IMR-90 (cell line): ENCODE data around the gene POLR1C. TPM values are rescaled to one million over a fixed set of nuclear protein-coding genes. Genes with fewer than 3 reads are reported as not detected.

Experiments used
- ATAC-seq: fragments of 200-7000 bp; cut with Tn5 transposase; 2 replicates; pipeline ENCODE4 v1.9.1; 2020; ENCODE audit warnings: low read depth, mild to moderate bottlenecking, moderate library complexity
- BruUV-seq: library from RNA; stranded (reverse); fragments of 400-500 nt; replicated peaks from 2 replicates; lab custom pipeline; 2021; lab: Mats Ljungman, UMichigan
- CTCF ChIA-PET: fragments of 300-600 bp; formaldehyde crosslinking; extraction: SDS; loops from one replicate; lab custom pipeline; 2021; ENCODE audit warnings: antibody characterized with exemption; lab: Yijun Ruan, JAX
- POLR2A ChIA-PET: fragments of 300-600 bp; sonication (Branson Sonifier 250); formaldehyde crosslinking; loops from one replicate; lab custom pipeline; 2022; ENCODE audit warnings: antibody characterized with exemption; ENCODE audit not compliant: unreplicated experiment; lab: Charles Lee
- DNase-seq: peaks from one replicate; pipeline ENCODE4 v3.0.0; 2013
- H2AFZ ChIP-seq: replicated peaks from 2 replicates; pipeline ENCODE3; 2013; ENCODE audit warnings: low read length, mild to moderate bottlenecking; ENCODE audit not compliant: poor library complexity
- H2AK5ac ChIP-seq: 2 replicates; pipeline ENCODE4 v1.6.1; 2013; ENCODE audit warnings: low read depth, low read length, inconsistent platforms
- H2AK9ac ChIP-seq: replicated peaks from 2 replicates; pipeline ENCODE3; 2013; ENCODE audit warnings: mild to moderate bottlenecking, low read depth, low read length, moderate library complexity; ENCODE audit not compliant: poor library complexity
- H2BK120ac ChIP-seq: 2 replicates; pipeline ENCODE4 v1.6.1; 2013; ENCODE audit warnings: low read depth, low read length, inconsistent platforms
- H2BK15ac ChIP-seq: 3 replicates; pipeline ENCODE4 v1.6.1; 2013; ENCODE audit warnings: low read depth, low read length, inconsistent platforms
- H2BK20ac ChIP-seq: 2 replicates; pipeline ENCODE4 v1.6.1; 2013; ENCODE audit warnings: low read depth, mild to moderate bottlenecking, inconsistent platforms, low read length, moderate library complexity
- H2BK5ac ChIP-seq: 2 replicates; pipeline ENCODE4 v1.6.1; 2013; ENCODE audit warnings: mild to moderate bottlenecking, low read depth, low read length, inconsistent platforms; ENCODE audit not compliant: poor library complexity, severe bottlenecking
- H3K14ac ChIP-seq: replicated peaks from 2 replicates; pipeline ENCODE4 v1.6.1; 2013; ENCODE audit warnings: low read depth, low read length, inconsistent platforms
- H3K18ac ChIP-seq: 2 replicates; pipeline ENCODE4 v1.6.1; 2013; ENCODE audit warnings: low read depth, low read length, control low read depth
- H3K23ac ChIP-seq: 2 replicates; pipeline ENCODE4 v1.6.1; 2013; ENCODE audit warnings: low read depth, low read length, inconsistent platforms
- H3K27ac ChIP-seq: 2 replicates; pipeline ENCODE4 v1.5.1; 2013; ENCODE audit warnings: mild to moderate bottlenecking, control low read depth, low read length; ENCODE audit not compliant: insufficient read depth
- H3K27me3 ChIP-seq: 2 replicates; pipeline ENCODE4 v1.6.1; 2013; ENCODE audit warnings: low read length; ENCODE audit not compliant: control insufficient read depth, insufficient read depth
- H3K36me3 ChIP-seq: 2 replicates; pipeline ENCODE4 v1.6.1; 2013; ENCODE audit warnings: low read length, mixed read lengths; ENCODE audit not compliant: control insufficient read depth, insufficient read depth
- H3K4ac ChIP-seq: 2 replicates; pipeline ENCODE4 v1.6.1; 2013; ENCODE audit warnings: low read depth, low read length, inconsistent platforms
- H3K4me1 ChIP-seq: 2 replicates; pipeline ENCODE4 v1.6.1; 2013; ENCODE audit warnings: low read length, mixed read lengths; ENCODE audit not compliant: control insufficient read depth, insufficient read depth
- H3K4me2 ChIP-seq: 2 replicates; pipeline ENCODE4 v1.6.1; 2013; ENCODE audit warnings: low read depth, mild to moderate bottlenecking, control low read depth, low read length, moderate library complexity
- H3K4me3 ChIP-seq: 2 replicates; pipeline ENCODE4 v1.5.1; 2013; ENCODE audit warnings: low read depth, mild to moderate bottlenecking, control low read depth, low read length, moderate library complexity; ENCODE audit not compliant: insufficient read depth
- H3K56ac ChIP-seq: 2 replicates; pipeline ENCODE4 v1.6.1; 2013; ENCODE audit warnings: low read length, inconsistent platforms; ENCODE audit not compliant: insufficient read depth; ENCODE audit errors: extremely low read depth
- H3K79me1 ChIP-seq, 2 experiments: 2 replicates each; pipeline ENCODE4 v1.6.1; 2013; ENCODE audit warnings: low read length in 2 of 2, inconsistent platforms in 1 of 2, low read depth in 1 of 2
- H3K9ac ChIP-seq: 2 replicates; pipeline ENCODE4 v1.6.1; 2013; ENCODE audit warnings: low read depth, low read length, control low read depth
- H3K9me1 ChIP-seq: 2 replicates; pipeline ENCODE4 v1.6.1; 2013; ENCODE audit warnings: low read length, inconsistent platforms; ENCODE audit not compliant: insufficient read depth
- H3K9me3 ChIP-seq: 2 replicates; pipeline ENCODE4 v1.6.1; 2013; ENCODE audit warnings: low read length; ENCODE audit not compliant: control insufficient read depth, insufficient read depth
- H4K20me1 ChIP-seq: 2 replicates; pipeline ENCODE4 v1.6.1; 2013; ENCODE audit warnings: low read length, inconsistent platforms; ENCODE audit not compliant: insufficient read depth
- H4K5ac ChIP-seq: 2 replicates; pipeline ENCODE4 v1.6.1; 2013; ENCODE audit warnings: mild to moderate bottlenecking, low read depth, low read length, control low read depth
- H4K8ac ChIP-seq, 2 experiments: 2 replicates each; pipeline ENCODE4 v1.6.1; 2013; ENCODE audit warnings: low read depth in 2 of 2, low read length in 2 of 2, control low read depth in 1 of 2, inconsistent platforms in 1 of 2
- H4K91ac ChIP-seq: 2 replicates; pipeline ENCODE4 v1.6.1; 2013; ENCODE audit warnings: low read depth, low read length, inconsistent platforms; ENCODE audit not compliant: insufficient read depth
- BHLHE40 ChIP-seq: fragments of 150-350 bp; IDR thresholded peaks from 2 replicates; pipeline ENCODE4 v1.6.1; 2016; ENCODE audit warnings: mild to moderate bottlenecking, low read depth, low read length
- MAZ ChIP-seq: IDR thresholded peaks from 2 replicates; pipeline ENCODE4 v1.6.1; 2012; ENCODE audit warnings: low read depth, mild to moderate bottlenecking, low read length, improper control_type of control experiment, moderate library complexity, borderline replicate concordance
- WGBS, 2 experiments: methylation state at CpG; one replicate each; pipeline versions ENCODE4 v1.1.5 to v1.1.7; 2013; ENCODE audit warnings: missing lambda C conversion rate in 2 of 2; ENCODE audit not compliant: insufficient read length in 1 of 2; ENCODE audit errors: extremely low coverage in 2 of 2; 5-methylcytosine and 5-hydroxymethylcytosine counted together
- dilution Hi-C: fragments of 300-500 bp; cut with HindIII; formaldehyde crosslinking; loops from one replicate; pipeline ENCODE4 v1.14.3; 2018; ENCODE audit warnings: low sequenced_read_pairs; ENCODE audit not compliant: unreplicated experiment
- in situ Hi-C: fragments of 300-500 bp; cut with MboI; formaldehyde crosslinking; loops from 3 replicates; pipeline ENCODE4 v1.14.3; 2019; ENCODE audit warnings: low sequenced_read_pairs, inconsistent platforms, mixed read lengths
- intact Hi-C: fragments of 100-400 bp; cut with micrococcal nuclease; formaldehyde crosslinking; loops from 2 replicates; pipeline ENCODE4 v1.10.0; 2022
- polyA plus RNA-seq, 3 experiments: library from polyadenylated mRNA; depleted of rRNA; stranded (reverse); fragments of >200 nt; gene quantifications; 2 replicates each; pipeline ENCODE4 v1.2.3, GENCODE V29; 2012; ENCODE audit warnings: low replicate concordance in 1 of 3
- total RNA-seq: library from RNA; depleted of rRNA; stranded (reverse); fragments of >200 nt; gene quantifications from 2 replicates; pipeline ENCODE4 v1.2.3, GENCODE V29; 2012

POLR1C gene
- total and polyA plus RNA-seq, 2 of the 4 experiments (the other 2 are of a cell fraction), result 46.1 to 72.6 TPM

- Histone ChIP-seq H3K4ac (no peak overlapping the region), H2BK120ac (no peak overlapping the region), H3K9ac (no peak overlapping the region), H3K27ac (no peak overlapping the region), H3K4me1 (peaks cover 4% of the 10 kb centered on the region), H4K5ac (no peak overlapping the region), H2AK5ac (no peak overlapping the region), H2AFZ (no peak overlapping the region), H3K4me3 (no peak overlapping the region), H3K56ac (no peak overlapping the region), H3K9me1 (peaks cover 3% of the 10 kb centered on the region; the same call in 1 of the 2 replicates), H3K79me1 (peaks cover 0 to 14% of the 10 kb centered on the region in 2 experiments; a peak in 1 of 4 replicates), H2BK5ac (no peak overlapping the region), H3K9me3 (no peaks in the 10 kb centered on the region), H4K20me1 (peaks cover 10% of the 10 kb centered on the region; the same call in 1 of the 2 replicates), H4K91ac (no peak overlapping the region), H3K18ac (no peak overlapping the region), H3K23ac (no peak overlapping the region), H4K8ac (no peak overlapping the region), H2AK9ac (peak overlapping the region; percentile 84), H2BK20ac (no peak overlapping the region), H3K14ac (no peak overlapping the region), H3K27me3 (no peaks in the 10 kb centered on the region), H3K36me3 (peaks cover 44% of the 10 kb centered on the region), H2BK15ac (no peak overlapping the region), H3K4me2 (no peak overlapping the region)
- WGBS, 2 experiments, result 53% methylated on average over 2 of the region's 8 CpGs; no CpG with 5 or more reads in 1 of the 2 experiments
- dilution Hi-C loops, result no loop called here
- ChIA-PET POLR2A (no interaction called here), CTCF (interaction anchor here (1.0 kb wide), 1 partner anchor 8 kb away, joined by 3 read pairs; the partner anchor contains the start of genes POLR1C and YIPF3)
- BruUV-seq, result no TSS peak
- TF ChIP-seq MAZ (no peak), BHLHE40 (no peak)
- ATAC-seq (no peak), DNase-seq (no peak)
- in situ Hi-C loops, result no loop called here
- intact Hi-C loops, result no loop called here
Observed at GRCh38 chr6:43508481-43509141, 8.3 kb upstream of the POLR1C start.
